NCI-H1436 (cell line): ENCODE measurements around the gene ELL.

Experiments
- DNase-seq: peaks from one replicate; lab custom pipeline; 2025; lab: John Stamatoyannopoulos, UW

Gene ELL

GRCh38 chr19:18445262-18445948, 76.5 kb downstream of the ELL start:
- no peak for DNase-seq

DNA sequence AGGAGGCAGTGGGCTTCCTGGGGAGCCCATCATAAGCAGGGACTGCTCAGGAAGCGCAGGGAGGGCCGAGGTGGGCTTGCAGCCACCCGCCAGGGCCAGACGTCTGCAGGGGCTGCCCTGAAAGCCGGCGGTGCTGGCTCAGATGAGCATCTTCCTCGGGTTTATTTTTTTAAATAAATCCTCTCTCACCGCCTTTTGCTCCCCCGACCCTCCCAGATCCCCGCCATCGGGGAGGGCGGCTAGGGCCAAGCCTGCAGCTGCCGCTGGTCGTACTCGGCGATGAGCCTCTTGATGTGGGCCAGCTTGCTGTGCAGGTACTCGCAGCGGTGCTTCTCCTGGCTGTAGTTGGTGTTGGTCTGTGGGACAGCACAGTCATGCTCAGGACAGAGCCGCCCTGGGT, 77.4 kb downstream of the ELL start:
- DNase-seq = no peak

GRCh38 chr19:18443831-18444230, 78.0 kb downstream of the ELL start:
- no peak for DNase-seq

DNA sequence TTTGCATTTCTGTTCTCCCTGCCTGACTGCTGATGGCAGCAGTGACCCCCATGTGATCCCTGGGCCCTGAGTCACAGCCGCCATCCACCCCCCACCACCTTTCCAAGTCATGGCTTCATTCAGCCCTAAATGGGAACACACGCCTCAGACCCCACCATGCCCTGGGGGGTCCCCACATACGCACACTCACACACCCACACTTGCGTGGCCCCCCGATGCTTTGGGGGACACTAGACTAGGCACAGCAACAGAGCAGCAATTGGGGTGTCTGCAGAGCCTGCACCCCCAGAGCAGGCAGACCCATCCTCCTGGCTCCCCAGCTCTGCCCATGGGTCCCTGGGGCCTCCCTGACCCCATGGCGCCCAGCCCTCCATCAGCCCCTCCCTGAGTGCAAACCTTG, 78.5 kb downstream of the ELL start:
- no peak for DNase-seq

DNA sequence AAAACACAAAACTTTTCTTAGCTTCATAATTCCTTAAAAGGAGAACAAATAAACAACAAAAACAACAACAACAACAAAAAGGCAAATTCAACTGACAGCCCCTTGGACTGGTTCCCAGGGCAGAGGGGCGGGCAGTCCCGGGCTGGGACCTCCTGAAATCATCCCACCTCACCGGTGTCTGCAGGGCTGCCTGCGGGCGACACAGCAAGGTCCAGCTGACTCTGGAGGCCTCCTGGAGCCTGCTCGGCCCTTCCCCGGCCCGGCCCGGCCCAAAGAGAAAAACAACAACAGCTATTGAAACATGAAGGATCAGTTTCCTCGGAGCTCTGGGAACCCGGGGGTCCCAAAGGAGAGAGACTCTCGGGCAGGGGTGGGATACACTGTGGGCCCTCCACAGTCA, 78.9 kb downstream of the ELL start:
- DNase-seq = no peak

- no peak for DNase-seq
Observed at GRCh38 chr19:18441804-18442788, 79.8 kb downstream of the ELL start.

GRCh38 chr19:18440936-18441803, 80.7 kb downstream of the ELL start:
- no peak for DNase-seq

GRCh38 chr19:18440415-18440877, 81.4 kb downstream of the ELL start:
- peak; percentile 43 for DNase-seq

GRCh38 chr19:18439910-18440237, 82.0 kb downstream of the ELL start:
- DNase-seq = no peak

GRCh38 chr19:18439025-18439909, 82.6 kb downstream of the ELL start:
- DNase-seq = no peak

DNA sequence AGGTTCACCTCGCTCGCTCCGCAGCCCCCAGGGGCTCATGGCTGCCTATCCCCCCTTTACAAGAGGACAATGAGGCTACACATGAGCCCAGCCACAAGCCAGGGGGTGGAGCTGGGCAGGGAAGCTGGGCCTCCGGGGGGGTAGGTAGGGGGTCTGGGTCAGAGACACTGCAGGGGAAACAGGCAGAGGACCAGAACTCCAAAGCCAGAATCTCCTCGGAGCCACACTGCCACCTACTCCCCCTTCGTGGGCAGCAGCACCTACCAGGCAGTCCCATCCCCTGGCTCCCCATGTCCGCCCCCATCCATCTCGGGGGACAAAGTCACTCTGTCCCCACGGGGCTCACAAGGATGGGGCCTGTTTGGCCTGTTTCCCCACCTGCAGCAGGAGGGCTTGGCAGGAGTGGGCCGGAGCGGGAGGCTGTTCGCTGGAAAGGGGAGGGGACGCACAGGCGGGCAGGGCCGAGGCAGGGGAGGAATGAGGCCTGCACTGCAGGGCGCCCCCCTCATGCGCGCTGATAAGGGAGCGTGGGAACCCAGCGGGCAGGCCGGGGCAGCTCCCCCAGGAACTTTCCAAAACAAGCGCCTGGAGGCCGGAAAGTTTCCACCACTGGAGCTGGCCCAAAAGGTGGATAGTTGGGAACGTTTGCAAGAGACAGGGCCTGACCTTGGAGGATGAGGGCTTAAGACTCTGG, 83.4 kb downstream of the ELL start:
- no peak for DNase-seq

DNA sequence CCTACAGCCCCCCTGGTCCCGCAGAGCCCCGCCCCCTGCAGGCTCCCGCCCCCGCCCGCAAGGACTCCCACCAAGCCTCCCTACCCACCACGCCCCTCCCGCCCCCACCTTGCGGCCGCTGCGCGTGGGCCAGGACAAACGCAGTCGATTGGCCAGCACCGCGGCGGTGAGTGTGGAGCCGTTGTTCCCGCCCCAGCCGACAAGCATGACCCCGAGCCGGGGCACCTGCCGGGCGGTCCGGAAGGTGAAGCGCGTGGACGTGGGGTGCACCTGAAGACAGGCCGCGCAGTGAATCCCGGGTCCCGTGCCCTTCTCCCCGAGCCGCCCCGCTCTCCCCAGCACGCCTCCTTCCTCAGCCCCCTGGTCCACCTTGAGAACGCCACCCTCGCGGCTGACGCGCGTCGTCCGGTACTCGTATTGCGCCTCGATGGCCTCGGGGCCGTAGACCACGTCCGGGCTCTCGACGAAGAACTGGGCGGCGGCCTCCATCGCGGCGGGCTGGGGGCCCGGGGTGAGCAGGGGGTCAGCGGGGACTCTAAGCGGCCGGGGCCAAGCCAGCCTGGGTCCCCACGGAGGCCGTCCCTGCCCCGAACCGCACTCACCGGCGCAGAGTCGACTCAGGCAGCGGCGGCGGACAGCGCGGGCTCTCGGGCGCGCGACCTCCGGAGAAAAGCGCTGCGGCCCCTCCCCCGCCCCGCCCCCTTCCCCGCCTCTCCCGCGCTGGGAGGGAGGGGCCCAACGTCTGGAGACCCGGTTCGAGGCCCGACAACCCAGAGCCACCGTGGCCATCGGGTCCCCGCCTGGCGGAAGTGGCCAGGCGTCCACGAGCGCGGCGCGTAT, 84.2 kb downstream of the ELL start, which contains the start of gene ISYNA1:
ISYNA1 (minus strand) TSS at position 643 of the 840 bp plus-strand sequence; CDS start at position 489, 154 bp downstream.
- peak; percentile 59 for DNase-seq

DNA sequence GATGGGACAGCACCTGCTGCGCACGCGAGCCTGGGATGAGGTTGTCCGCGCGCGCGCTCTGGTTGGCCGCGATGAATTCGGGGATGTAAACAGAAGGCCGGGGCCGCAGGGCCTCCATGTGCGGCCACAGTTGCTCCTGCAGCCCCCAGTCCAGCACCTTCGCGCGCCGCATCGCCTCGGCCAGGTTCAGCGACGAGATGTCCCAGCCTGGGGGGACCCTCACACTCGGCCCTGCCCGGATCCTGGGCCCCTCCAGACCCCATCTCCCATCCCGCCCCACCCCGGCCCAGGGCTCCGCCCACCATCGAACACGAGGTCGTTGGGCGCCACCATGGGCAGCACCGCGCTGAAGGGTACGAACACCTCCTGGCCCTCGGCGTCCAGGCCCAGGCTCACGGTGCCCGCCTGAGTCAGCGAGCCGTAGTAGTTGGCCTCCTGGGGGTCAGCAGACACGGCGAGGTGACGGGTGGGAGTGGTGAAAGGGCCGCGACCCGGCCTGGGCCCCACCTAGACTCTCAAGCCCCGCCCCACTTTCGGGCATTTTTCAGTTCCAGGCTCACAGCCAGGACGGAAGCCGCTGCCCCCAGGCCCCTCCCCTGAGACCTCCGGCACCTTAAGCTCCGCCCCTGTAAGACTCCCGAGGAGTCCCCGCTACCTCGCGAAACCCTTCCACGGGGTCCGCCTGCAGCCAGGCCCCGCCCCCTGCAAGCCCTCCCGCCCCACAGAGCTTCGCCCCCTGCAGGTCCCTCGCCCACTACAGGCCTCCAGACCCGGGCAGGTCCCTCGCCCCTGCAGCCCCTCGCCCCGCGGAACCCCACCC, 85.0 kb downstream of the ELL start:
- DNase-seq = peak; percentile 88

DNA sequence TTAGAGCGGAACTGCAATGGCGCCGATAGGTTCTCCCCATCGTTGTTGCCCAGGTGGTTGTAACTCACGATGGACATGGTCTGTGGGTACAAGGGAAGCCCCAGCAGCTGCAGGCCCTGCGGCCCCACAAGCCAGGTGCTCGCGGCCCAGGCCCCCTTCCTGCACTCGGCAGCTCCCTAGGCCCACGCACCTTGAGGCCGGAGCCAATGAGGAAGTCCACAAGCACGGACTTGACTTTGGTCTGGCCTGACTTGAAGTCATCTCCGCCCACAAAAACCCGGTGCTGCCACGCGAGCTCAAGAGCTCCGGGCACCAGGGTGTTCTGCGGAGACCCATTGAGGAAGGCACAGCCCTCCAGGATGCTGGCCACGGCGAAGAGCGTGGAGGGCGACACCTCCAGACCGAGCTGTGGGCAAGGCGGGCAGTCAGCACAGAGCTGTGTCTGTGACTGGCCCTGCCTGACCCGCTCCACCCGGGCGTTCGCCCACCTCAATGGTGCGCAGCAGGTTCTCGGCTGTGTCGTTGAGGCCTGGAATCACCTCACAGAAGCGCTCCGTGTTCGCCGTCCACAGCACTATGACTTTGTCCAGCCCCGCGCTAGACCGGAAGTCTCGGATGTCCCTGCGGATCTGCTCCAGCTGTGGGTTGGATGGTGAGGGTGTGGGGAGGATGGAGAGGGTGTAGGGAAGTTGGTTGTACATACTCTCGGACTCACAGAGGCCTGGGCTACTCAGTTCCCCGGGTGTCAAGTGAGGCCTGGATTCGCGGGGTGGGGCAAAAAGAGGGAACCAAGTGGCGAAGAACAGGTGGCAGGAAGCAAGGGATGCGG, 85.8 kb downstream of the ELL start:
- no peak for DNase-seq

DNA sequence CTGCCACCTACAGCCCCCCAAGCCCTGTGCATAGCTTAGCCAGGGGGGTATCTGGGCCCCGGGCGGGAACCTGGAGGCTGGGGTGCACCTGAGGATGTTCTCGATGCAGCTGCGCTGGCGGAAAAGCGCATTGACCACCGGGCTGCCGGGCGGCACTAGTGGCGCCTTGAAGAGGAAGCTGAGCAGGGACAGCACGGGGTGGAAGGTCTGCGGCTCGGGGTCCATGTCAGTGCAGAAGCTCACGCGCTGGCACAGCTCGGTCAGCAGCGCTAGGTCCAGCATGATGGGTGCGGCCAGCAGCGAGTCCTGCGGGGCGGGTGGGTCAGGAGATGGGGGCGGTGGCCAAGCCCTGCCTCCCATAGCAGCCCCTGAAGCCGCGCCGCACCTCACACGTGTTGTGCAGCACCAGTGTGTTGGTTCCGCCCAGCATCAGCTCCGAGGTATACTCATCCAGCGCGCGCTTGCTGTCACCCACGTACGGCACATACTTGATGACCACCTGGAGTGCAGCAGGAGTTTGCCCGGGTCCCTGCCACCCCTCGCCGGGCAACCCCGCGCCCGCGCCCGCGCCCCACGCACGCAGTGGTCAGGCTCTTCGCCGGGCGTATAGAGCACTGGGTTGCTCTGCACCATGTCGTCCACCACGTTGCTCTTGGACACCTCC, 86.6 kb downstream of the ELL start:
- no peak for DNase-seq

DNA sequence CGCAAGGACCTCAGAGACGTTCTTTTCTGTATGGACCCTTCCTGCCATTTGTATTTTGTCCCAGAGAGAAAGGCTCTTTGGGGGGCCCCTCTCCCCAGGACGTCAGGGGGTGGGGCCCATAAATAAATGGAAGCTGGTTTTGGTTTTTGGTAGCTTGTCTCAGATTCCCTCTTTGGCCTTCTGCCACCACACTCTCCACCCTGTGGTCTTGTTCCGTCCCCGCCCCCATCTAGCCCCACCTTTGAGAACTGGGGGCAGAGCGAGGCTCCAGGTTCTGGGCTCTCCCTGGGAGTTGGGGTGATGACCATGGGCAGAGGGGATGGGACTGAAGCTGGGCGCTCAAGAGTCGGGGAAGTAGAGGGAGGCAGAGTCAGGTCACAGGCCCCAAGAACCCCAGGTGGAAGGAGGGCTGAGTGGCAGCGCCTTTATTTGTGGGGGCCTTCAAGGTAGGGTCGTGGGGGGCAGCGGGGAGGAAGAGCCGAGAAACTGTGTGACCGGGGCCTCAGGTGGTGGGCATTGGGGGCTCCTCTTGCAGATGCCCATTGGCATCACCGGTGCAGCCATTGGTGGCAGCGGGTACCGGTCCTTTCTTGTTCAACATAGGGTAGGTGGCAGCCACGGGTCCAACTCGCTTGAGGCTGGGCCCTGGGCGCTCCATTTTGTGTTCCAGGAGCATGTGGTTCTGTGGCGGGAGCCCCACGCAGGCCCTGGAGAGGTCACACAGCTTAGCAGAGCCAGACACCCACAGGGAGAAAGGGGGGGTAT, 87.3 kb downstream of the ELL start:
- no peak for DNase-seq
